ENCODE measurements around the gene MAPT.

Gene MAPT

DNA sequence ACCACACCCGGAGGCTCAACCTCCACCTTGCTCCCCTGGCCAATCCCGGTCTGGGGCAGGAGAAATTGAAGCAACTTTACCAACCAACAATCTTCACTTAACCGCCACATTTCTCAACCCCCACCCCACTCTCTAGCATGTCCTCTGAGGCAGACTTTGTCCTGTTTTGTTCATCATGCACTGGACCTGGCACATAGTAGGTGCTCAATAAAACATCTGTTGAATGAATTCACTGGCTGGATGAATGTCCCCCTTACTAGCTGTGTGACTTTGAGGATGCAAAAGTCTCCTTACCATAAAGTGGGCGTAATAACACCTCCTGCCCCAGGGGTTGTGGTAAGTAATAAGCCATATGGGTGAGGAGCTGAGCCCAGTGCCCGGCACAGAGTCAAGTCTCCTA, 43.9 kb upstream of the MAPT start:
- in situ Hi-C loops (cut with HindIII; ENCODE audit: low pct_ligation_motif_present, low sequenced_read_pairs): loop anchor here (25.0 kb wide), 1 partner anchor 188 kb away; no protein-coding TSS in a partner anchor
- Histone ChIP-seq H3K36me3 (replicated peaks) (no peaks in the 10 kb centered on the region), H3K27me3 (replicated peaks) (no peaks in the 10 kb centered on the region), H3K27ac (no peak overlapping the region), H3K4me3 (ENCODE audit: low read depth, low read length) (no peak overlapping the region)
- no peak for DNase-seq
- TF ChIP-seq, protein P1, sequence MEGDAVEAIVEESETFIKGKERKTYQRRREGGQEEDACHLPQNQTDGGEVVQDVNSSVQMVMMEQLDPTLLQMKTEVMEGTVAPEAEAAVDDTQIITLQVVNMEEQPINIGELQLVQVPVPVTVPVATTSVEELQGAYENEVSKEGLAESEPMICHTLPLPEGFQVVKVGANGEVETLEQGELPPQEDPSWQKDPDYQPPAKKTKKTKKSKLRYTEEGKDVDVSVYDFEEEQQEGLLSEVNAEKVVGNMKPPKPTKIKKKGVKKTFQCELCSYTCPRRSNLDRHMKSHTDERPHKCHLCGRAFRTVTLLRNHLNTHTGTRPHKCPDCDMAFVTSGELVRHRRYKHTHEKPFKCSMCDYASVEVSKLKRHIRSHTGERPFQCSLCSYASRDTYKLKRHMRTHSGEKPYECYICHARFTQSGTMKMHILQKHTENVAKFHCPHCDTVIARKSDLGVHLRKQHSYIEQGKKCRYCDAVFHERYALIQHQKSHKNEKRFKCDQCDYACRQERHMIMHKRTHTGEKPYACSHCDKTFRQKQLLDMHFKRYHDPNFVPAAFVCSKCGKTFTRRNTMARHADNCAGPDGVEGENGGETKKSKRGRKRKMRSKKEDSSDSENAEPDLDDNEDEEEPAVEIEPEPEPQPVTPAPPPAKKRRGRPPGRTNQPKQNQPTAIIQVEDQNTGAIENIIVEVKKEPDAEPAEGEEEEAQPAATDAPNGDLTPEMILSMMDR (IDR thresholded peaks at IDR 0.05; ENCODE audit: low read depth, low read length, missing control alignments): no peak

DNA sequence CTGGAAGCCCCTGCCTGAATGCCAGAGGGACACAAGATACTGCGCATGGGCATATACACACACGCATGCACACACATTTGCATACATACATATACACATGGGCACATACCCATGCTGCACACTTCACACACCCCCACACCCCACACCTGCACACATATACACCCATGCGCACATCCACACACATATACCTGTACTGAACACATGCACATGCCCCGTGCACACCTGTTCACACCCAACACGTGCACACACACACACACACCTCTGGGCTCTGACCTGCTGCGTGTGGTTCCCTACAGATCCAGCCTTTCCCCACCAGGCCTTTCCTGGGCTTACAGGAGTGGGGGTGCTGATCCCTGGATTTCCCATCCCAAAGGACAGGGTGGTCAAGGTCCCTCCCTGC, 43.3 kb upstream of the MAPT start:
- in situ Hi-C loops (cut with HindIII; ENCODE audit: low pct_ligation_motif_present, low sequenced_read_pairs): loop anchor here (25.0 kb wide), 1 partner anchor 189 kb away; no protein-coding TSS in a partner anchor
- no peak for DNase-seq
- no peak overlapping the region for H3K4me3 ChIP-seq (ENCODE audit: low read depth, low read length)
- H3K27me3 ChIP-seq (replicated peaks): no peaks in the 10 kb centered on the region
- no peak overlapping the region for H3K27ac ChIP-seq
- H3K36me3 ChIP-seq (replicated peaks): no peaks in the 10 kb centered on the region
- TF ChIP-seq, protein P1 (IDR thresholded peaks at IDR 0.05; ENCODE audit: low read depth, low read length, missing control alignments): no peak

DNA sequence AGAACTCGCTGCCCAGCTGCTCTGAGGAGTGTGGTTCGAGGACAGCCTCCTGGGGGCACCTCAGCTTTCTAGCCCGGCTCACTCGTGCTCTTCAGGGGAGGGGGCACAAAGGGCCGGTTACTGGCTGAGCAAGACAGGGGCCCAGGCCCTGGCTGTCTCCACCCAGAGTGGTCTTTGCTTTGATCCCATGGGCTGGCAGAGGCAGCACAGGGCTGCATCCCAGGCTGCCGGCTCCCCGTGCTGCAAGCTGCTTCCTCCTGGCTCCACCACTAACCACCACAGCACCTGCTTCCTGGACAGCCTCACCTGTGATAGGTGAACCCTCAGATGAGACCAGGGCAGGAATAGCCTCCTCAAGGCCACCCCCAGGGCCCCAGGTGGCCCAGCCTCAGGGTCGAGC, 42.9 kb upstream of the MAPT start:
- H3K27ac ChIP-seq: no peak overlapping the region
- TF ChIP-seq, protein P1 (IDR thresholded peaks at IDR 0.05; ENCODE audit: low read depth, low read length, missing control alignments): no peak
- in situ Hi-C loops (cut with HindIII; ENCODE audit: low pct_ligation_motif_present, low sequenced_read_pairs): loop anchor here (25.0 kb wide), 1 partner anchor 189 kb away; no protein-coding TSS in a partner anchor
- no peaks in the 10 kb centered on the region for H3K27me3 ChIP-seq (replicated peaks)
- H3K36me3 ChIP-seq (replicated peaks): no peaks in the 10 kb centered on the region
- no peak for DNase-seq
- H3K4me3 ChIP-seq (ENCODE audit: low read depth, low read length): no peak overlapping the region

DNA sequence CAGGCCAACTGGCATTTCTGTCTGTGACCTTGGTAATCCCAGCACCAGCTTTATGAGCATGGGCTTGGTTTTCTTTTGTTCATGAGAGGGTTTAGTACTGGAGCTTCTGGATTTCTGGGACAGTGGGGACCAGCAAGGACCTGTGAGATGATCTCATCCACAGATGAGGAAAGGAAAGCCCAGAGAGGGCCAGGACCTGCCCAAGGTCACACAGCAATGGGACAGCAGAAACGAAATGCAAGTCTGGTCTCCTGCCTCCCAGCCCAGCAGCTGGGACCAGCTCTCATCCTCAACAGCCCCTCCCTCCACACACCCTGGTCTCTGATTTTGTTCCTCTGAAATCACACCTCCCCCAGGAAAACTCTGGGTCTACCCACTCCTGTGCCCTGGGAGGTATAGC, 42.5 kb upstream of the MAPT start:
- in situ Hi-C loops (cut with HindIII; ENCODE audit: low pct_ligation_motif_present, low sequenced_read_pairs): loop anchor here (25.0 kb wide), 1 partner anchor 190 kb away; no protein-coding TSS in a partner anchor
- no peak overlapping the region for H3K27ac ChIP-seq
- DNase-seq: no peak
- H3K27me3 ChIP-seq (replicated peaks): no peaks in the 10 kb centered on the region
- H3K36me3 ChIP-seq (replicated peaks): no peaks in the 10 kb centered on the region
- TF ChIP-seq, protein P1 (IDR thresholded peaks at IDR 0.05; ENCODE audit: low read depth, low read length, missing control alignments): no peak
- H3K4me3 ChIP-seq (ENCODE audit: low read depth, low read length): no peak overlapping the region

DNA sequence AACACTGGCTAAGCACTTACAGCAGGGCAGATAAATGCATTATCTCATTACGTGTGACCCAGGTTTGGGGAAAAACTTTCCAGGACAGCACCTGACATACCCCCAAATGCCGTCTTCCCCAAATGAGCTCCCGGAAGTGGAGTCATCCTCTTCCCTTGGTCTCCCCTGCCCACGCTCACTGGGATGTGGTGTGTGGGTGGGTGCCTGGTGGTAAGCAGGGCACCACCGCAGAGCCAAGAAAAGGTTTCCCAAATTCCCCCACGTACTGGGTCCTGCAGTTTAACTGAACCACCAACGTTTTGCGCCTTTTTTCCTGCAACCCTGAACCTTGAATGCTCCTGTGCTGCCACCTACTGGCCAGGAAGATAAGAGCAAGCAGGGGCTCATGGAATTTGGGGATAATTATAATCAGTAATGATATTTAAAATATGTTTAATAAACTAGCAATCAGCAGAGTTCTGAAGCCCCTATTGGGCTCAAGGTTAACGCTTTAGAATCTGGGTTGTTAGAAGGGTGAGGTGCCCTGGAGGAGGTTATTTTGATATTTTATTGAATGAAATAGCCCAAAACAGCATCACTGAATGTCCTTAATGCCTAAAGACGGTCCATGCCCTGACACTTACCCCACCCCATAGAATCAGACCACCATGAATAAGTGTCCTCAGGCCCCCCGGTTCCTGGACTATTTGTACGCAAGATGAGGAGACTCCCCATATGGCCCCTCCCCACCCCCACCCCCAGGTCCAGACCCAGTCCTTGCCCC, 41.6 kb upstream of the MAPT start:
- H3K27me3 ChIP-seq (replicated peaks): no peaks in the 10 kb centered on the region
- in situ Hi-C loops (cut with HindIII; ENCODE audit: low pct_ligation_motif_present, low sequenced_read_pairs): loop anchor here (25.0 kb wide), 1 partner anchor 190 kb away; no protein-coding TSS in a partner anchor
- no peak overlapping the region for H3K4me3 ChIP-seq (ENCODE audit: low read depth, low read length)
- TF ChIP-seq, protein P1 (IDR thresholded peaks at IDR 0.05; ENCODE audit: low read depth, low read length, missing control alignments): peak; percentile 95
- DNase-seq: peak; percentile 47
- H3K36me3 ChIP-seq (replicated peaks): no peaks in the 10 kb centered on the region
- no peak overlapping the region for H3K27ac ChIP-seq

All from brain microvascular endothelial cell (primary cell).